HG03439 (cell line): Measurements from ENCODE around the gene EXOC7.

Source experiments
- ATAC-seq: cut with Tn5 transposase; IDR thresholded peaks from one replicate; pipeline ENCODE4 v1.9.1; 2021; ENCODE audit warnings: mild to moderate bottlenecking, moderate library complexity; ENCODE audit not compliant: unreplicated experiment

The EXOC7 gene

GRCh38 chr17:76122431-76123190 lies 19.0 kb upstream of the EXOC7 start:
- no peak for ATAC-seq

- ATAC-seq: no peak
Measured at GRCh38 chr17:76121932-76122430, 18.4 kb upstream of the EXOC7 start.

DNA sequence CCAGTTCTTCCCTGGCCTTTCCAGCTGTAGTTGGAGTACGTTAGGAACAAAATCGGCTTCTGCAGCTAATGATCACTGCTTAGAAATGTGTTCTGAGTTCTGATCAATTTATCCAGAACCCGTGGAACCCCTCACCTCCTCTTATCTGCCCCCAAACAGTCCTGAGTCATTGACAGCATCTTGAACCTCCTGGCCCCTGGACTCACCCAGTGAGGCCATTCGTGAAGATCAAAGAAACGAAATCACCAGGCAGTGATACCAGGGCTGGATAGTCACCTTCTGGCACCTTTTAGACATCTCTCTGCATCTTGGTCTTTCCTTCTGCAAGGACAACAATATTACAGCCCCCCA lies 17.0 kb upstream of the EXOC7 start:
- no peak for ATAC-seq

- no peak for ATAC-seq
Measured at GRCh38 chr17:76119409-76120371, 16.1 kb upstream of the EXOC7 start.

- no peak for ATAC-seq
Measured at GRCh38 chr17:76115138-76115754, 11.7 kb upstream of the EXOC7 start.

DNA sequence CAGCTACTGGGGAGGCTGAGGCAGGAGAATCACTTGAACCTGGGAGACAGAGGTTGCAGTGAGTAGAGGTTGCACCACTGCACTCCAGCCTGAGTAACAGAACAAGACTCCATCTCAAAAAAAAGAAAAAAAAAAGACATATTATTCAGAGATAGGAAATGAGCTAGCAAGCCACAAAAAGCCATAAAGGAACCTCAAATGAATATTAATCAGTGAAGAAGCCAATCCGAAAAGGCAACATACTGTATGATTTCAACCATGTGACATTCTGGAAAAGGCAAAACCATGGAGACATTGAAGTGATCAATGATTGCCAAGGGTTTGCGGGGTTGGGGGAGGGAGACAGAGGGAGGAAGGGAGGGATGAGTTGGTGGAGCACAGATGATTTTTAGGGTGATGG lies 8.4 kb upstream of the EXOC7 start:
- ATAC-seq: no peak

DNA sequence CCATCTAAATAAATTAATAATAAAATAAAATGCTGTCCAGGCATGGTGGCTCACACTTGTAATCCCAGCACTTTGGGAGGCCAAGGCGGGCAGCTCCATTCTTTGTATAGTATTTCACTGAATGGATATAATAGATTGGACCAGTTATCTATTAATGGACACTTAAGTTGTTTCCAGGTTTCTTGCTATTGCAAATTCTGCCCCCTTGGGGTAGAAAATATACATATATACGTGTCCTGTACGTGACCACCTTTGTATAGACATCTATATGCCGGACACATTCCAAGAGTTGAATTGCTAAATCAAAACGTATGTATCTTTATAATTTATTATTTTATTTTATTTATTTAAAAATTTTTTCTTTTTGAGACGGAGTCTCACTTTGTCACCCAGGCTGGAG lies 3.9 kb upstream of the EXOC7 start:
- no peak for ATAC-seq

DNA sequence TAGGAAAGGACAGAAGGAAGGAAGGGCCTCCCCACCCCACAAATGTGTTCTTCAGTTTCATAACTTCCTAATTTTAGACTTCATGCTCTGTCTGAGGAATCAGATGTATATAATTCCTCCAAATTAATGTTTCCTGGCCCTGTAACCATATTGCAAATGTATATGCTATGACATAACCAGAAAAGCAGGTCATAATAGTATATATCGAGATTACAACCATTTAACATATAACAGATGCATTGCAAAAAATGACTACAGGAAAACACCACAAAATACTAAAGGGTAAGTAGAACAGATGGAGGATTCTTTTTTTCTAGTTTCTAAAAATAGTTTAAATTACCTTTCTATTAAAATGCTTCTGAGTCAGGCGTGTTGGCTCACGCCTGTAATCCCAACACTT lies 3.1 kb upstream of the EXOC7 start:
- ATAC-seq: no peak

- ATAC-seq: no peak
Measured at GRCh38 chr17:76104896-76105231, 1.3 kb upstream of the EXOC7 start.

- no peak for ATAC-seq
Measured at GRCh38 chr17:76104140-76104895, 731 bp upstream of the EXOC7 start.

- no peak for ATAC-seq
Measured at GRCh38 chr17:76102944-76103273, 678 bp downstream of the EXOC7 start.

GRCh38 chr17:76097716-76098295 lies 5.8 kb downstream of the EXOC7 start:
- ATAC-seq: no peak

- ATAC-seq: no peak
Measured at GRCh38 chr17:76095943-76096342, 7.6 kb downstream of the EXOC7 start.

DNA sequence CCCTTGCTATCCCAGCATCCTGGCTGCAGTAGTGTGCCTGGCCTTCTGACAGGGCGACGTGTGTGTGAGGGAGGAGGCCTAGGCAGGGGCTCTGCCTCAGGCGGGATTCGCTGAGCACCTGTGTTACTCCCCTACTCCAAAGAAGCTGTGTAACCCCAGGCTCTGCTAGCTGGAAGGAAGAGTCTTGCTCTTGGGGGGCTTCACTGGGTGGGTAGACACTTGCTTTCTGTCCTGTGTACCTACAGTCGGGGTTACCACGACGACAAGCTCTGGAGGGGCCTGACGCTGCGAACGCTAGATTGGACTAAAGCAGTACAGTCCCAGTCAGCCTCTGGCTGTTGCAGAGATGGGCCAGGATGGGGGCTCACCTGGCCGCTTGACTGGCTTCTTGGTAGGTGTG lies 9.5 kb downstream of the EXOC7 start:
- no peak for ATAC-seq

- no peak for ATAC-seq
Measured at GRCh38 chr17:76092526-76093413, 10.8 kb downstream of the EXOC7 start.

DNA sequence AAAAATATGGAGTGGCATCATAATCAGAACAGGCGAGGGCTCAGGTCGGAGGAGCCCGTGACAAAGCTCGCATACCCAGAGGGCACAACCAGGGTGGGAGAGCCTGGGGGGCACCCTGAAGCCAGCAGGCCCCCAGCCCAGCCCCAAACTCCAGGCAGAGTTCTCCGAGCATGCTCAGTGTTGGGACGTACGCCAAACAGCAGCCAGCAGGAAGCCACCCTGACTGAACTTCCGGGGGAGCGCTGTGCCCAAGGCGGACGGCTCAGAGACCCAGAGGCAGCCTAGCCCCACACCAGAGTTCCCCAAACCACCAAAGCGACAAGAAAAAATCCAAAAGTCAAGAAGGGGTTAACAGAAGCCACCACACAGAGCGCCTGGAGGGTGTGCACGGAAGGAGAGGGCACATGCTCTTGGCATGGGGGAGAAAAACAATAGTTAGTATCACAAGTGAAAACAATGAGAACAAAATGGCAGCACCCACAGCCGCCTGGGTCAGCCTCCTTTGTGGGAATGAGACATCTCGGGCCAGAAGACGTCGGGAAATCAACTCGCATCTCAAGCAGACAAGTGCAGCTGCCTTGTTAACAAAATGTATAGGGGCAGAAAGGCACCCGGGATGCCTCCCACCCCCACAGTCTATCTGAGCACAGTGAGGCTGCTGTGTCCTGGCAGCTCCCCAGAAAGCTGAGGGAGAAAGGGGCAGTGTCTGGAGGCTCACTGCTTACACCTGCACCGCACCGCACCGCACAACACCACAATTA lies 11.9 kb downstream of the EXOC7 start:
- no peak for ATAC-seq

DNA sequence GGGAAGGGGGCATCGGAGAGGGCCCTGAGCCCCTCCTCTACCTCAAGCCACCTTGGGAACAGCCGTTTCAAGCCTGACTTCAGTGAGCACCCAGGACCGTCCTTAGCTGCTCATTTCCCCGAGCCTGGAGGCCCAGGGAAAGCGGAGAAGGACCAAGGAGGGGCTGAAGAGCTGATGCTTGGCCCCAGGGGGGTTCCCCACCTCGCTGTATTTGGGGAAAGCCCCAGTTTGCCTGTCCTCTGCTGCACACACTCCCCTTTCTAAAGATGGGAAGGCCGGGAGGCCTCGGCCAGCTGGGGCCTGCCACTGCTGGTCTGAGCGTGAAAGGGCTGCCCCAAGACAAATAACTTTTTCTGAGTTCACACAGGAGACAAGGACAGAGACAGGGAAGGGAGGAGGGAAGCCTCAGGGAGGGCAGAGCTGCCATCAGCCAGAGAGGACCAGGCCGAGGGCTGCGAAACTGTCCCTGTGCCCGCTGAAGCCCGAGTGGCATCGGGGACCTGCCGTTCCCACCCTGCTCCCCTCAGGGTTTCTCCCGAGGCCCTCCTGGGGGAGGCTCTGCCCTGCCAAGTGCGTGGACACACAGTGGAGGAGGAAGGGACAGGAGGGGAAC lies 13.0 kb downstream of the EXOC7 start:
- ATAC-seq: no peak

DNA sequence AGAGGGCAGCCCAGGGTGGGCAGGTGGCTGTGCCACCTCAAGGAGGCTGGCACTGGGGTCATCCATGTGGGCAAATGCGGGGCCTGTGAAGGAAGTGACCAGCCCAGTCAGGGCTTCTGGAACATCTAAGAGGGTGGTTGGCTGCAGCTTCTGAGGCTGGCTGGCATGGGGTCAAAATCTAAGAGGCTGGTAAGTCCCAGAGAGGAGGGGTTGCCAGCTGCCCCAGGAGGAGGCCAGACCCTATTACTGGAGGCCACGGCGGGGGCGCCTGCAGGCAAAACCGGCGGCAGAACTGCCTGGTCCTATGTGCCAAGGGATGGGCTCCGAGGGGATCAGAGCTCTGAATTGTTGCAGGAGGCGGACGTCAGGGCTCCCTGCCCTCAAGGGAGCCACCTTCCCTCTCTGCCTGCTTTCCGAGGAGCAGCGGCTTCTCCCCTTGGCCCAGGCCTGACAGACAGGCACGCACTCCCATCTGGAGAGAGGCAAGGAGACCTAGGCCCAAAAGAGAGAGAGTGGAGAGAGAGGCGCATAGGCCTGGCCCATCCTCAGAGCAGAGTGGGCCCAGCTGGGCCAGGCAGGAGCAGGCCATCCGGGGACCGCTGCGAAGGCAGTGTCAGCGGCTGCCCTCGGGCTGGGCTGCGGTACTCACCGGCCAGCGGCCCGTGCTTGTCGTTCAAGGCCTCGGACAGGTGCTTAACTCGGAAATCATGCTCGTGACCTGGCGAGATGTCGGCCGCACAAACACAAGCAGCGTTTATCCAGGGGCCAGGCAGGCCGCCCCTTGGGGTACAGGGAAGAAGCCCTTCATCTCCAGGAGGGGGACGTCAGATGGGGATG lies 13.7 kb downstream of the EXOC7 start:
- ATAC-seq: no peak
